ENCODE measurements around the gene LRRC10.
A peak's percentile ranks its signal among the peaks of the same experiment; 100 is the strongest.

LRRC10 gene

DNA sequence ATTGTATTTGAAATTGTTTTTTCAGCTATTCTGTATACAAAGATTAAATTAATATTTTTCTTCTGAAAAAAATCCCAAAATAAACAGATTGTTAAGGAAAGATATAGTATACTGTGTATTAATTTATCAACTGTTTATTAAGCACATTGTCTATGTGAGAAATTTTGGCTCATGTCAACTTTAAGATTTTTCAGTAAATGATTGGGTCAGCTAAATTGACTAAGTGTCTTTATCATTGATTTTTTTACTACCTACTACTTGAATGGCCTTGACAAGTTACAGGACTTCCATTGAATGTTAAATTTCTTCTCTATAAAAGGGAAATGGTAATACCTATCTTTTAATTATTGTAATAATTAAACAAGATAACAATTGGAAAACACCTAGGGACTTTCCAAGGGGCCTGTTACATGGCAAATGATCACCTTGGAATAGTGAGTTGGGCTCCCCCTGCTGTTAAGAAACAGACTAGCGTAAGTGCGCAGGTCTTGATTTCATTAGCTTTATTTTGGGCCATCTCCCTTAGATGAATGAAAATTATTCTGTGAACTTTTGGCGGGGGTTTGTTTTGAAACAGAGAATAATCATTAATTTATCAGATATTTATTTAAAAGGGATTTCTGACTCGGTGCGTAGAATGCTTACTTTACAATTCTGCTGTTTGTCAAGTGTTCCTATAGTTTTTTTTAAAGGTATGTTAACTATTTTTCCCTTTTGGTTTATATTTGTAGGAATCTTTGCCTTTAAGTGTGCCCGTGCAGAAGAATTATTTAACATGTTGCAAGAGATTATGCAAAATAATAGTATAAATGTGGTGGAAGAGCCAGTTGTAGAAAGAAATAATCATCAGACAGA, 39.9 kb downstream of the LRRC10 start:
- no peak overlapping the region for H3K4me3 ChIP-seq (ENCODE audit: low read depth, low read length)
- TF ChIP-seq, protein P1, sequence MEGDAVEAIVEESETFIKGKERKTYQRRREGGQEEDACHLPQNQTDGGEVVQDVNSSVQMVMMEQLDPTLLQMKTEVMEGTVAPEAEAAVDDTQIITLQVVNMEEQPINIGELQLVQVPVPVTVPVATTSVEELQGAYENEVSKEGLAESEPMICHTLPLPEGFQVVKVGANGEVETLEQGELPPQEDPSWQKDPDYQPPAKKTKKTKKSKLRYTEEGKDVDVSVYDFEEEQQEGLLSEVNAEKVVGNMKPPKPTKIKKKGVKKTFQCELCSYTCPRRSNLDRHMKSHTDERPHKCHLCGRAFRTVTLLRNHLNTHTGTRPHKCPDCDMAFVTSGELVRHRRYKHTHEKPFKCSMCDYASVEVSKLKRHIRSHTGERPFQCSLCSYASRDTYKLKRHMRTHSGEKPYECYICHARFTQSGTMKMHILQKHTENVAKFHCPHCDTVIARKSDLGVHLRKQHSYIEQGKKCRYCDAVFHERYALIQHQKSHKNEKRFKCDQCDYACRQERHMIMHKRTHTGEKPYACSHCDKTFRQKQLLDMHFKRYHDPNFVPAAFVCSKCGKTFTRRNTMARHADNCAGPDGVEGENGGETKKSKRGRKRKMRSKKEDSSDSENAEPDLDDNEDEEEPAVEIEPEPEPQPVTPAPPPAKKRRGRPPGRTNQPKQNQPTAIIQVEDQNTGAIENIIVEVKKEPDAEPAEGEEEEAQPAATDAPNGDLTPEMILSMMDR (IDR thresholded peaks at IDR 0.05; ENCODE audit: insufficient read depth, low read depth, low read length, missing control alignments), result peak; percentile 73
- peak; percentile 81 for DNase-seq (ENCODE audit: low read depth)

DNA sequence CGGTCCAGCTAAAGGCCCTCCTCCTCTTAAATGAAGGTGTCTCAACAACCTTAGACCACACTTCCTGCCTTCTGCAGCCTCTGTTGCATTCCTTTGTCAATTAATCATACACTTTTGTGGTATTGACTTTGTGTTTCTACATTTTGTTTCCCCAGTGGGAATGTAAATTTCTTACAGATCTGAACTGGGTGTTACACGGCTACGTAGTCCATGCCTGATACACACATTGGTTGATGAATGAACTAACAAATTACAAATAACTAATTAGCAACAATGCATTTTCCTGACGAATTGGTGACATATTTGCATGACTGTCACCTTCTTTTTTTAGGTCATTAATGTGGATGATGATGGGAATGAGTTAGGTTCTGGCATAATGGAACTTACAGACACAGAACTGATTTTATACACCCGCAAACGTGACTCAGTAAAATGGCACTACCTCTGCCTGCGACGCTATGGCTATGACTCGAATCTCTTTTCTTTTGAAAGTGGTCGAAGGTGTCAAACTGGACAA, 40.6 kb downstream of the LRRC10 start:
- DNase-seq (ENCODE audit: low read depth), result no peak
- no peak overlapping the region for H3K4me3 ChIP-seq (ENCODE audit: low read depth, low read length)
- TF ChIP-seq, protein P1 (IDR thresholded peaks at IDR 0.05; ENCODE audit: insufficient read depth, low read depth, low read length, missing control alignments), result no peak

GRCh38 chr12:69569236-69569635, 41.5 kb downstream of the LRRC10 start:
- TF ChIP-seq, protein P1 (IDR thresholded peaks at IDR 0.05; ENCODE audit: insufficient read depth, low read depth, low read length, missing control alignments), result no peak
- H3K4me3 ChIP-seq (ENCODE audit: low read depth, low read length), result no peak overlapping the region
- DNase-seq (ENCODE audit: low read depth), result no peak

DNA sequence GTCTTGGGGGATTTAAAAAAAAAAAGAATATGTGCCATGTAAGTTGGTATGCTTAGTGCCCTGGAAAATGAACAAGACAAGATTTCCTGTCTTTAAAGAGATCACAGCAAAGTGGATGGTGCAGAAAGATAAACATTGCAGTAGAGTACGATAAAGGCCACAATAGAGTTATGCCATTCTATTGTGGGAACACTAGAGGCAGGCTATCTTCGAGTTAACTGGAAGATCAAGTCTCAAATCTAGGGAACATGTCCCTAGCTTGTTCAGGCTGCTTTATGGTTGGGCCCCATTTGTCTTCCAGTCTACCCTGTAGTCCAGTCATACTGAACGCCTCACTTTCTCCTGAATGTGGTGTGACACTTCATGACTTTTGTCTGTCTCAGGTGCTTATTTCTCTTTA, 44.1 kb downstream of the LRRC10 start:
- TF ChIP-seq, protein P1 (IDR thresholded peaks at IDR 0.05; ENCODE audit: insufficient read depth, low read depth, low read length, missing control alignments), result no peak
- DNase-seq (ENCODE audit: low read depth), result no peak
- no peak overlapping the region for H3K4me3 ChIP-seq (ENCODE audit: low read depth, low read length)

DNA sequence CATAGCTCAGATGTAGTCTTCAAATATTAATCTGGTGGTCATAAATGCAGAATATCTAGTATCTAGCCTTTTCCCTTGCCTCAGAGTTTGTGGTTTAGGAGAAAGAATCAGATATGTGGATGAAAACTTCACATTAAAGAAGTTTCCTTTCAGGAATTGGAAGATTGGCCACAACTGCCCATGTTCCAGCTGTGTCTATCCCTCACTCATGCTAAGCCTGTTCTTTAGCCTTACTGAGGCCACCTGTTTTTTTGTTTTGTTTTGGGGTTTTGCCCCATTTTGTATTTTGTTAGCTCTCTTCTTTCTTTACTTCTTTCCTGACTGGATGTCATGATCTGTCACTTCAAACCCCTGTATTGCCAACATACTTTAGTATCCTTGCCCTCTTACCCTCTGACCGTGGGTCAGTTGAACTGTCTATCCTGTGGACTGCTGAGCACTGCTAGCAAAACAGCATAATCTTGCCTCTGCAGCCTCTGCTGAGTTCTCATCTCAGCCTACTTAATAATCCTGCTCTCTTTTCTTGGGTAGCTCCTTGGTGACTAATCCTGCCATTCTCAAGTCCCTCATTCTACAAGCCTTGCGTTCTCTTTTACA, 47.4 kb downstream of the LRRC10 start:
- DNase-seq (ENCODE audit: low read depth), result no peak
- TF ChIP-seq, protein P1 (IDR thresholded peaks at IDR 0.05; ENCODE audit: insufficient read depth, low read depth, low read length, missing control alignments), result no peak
- no peak overlapping the region for H3K4me3 ChIP-seq (ENCODE audit: low read depth, low read length)

Measured in GM12865 (cell line).